ENCODE data around the gene FAM149B1.

DNA sequence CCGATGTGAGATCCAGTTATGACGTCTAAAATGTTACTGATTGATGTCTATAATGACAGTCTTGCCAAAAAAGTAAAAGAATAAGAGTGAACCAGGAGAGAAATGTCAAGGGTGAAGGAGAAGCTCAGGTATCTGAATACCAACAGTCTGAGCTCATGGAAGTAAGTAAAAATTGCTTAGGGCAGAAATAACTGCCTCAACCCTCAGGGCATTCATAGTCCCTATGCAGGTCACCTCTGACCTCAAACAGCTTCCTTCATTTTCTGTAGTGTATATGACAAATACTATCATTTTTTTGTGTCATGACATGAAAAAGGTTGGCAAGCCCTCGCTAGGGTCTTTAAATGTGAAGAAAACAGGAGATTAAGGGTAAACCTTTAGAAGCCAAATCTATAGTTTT lies 125.5 kb downstream of the FAM149B1 start:
- TF ChIP-seq HOXA7 (CRISPR knock-in tag; IDR thresholded peaks at IDR 0.05) (no peak), ZNF383 (CRISPR knock-in tag; IDR thresholded peaks at IDR 0.05; ENCODE audit: borderline replicate concordance) (no peak), ETV5 (CRISPR knock-in tag; IDR thresholded peaks at IDR 0.05; ENCODE audit: borderline replicate concordance) (no peak), RXRB (CRISPR knock-in tag; IDR thresholded peaks at IDR 0.05; ENCODE audit: borderline replicate concordance) (no peak), NKX3-1 (CRISPR knock-in tag; IDR thresholded peaks at IDR 0.05) (no peak), NR2C2 (CRISPR knock-in tag; IDR thresholded peaks at IDR 0.05; ENCODE audit: borderline replicate concordance) (no peak)
- TF ChIP-seq, protein P1, sequence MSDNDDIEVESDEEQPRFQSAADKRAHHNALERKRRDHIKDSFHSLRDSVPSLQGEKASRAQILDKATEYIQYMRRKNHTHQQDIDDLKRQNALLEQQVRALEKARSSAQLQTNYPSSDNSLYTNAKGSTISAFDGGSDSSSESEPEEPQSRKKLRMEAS (IDR thresholded peaks at IDR 0.05): no peak

Data from HepG2 (cell line).